Raji (cell line): ENCODE results near the gene XYLB.

Experiments used
- POLR2A ChIP-seq: IDR thresholded peaks from 2 replicates; pipeline ENCODE4 v1.6.1; 2011; ENCODE audit warnings: low read depth, low read length, control low read depth; ENCODE audit not compliant: insufficient read depth

XYLB gene

GRCh38 chr3:38387862-38388261 is 41.3 kb downstream of the XYLB start:
- TF ChIP-seq POLR2A: no peak

GRCh38 chr3:38392604-38393163 is 46.1 kb downstream of the XYLB start:
- TF ChIP-seq POLR2A: no peak

GRCh38 chr3:38396239-38396638 is 49.7 kb downstream of the XYLB start:
- no peak for TF ChIP-seq POLR2A

GRCh38 chr3:38396861-38397260 is 50.3 kb downstream of the XYLB start:
- no peak for TF ChIP-seq POLR2A

- no peak for TF ChIP-seq POLR2A
Measured at GRCh38 chr3:38397320-38397719, 50.7 kb downstream of the XYLB start.

GRCh38 chr3:38401246-38401962 is 54.8 kb downstream of the XYLB start:
- no peak for TF ChIP-seq POLR2A

GRCh38 chr3:38404286-38404685 is 57.7 kb downstream of the XYLB start:
- TF ChIP-seq POLR2A: no peak

- TF ChIP-seq POLR2A: no peak
Measured at GRCh38 chr3:38411591-38411990, 65.0 kb downstream of the XYLB start.

- TF ChIP-seq POLR2A: no peak
Measured at GRCh38 chr3:38421679-38422336, 75.2 kb downstream of the XYLB start.

- TF ChIP-seq POLR2A: no peak
Measured at GRCh38 chr3:38446085-38446686, 99.6 kb downstream of the XYLB start.

- TF ChIP-seq POLR2A: no peak
Measured at GRCh38 chr3:38446812-38447211, 100.2 kb downstream of the XYLB start.

- no peak for TF ChIP-seq POLR2A
Measured at GRCh38 chr3:38450853-38451252, 104.3 kb downstream of the XYLB start.

- no peak for TF ChIP-seq POLR2A
Measured at GRCh38 chr3:38453075-38453912, 106.7 kb downstream of the XYLB start, which contains the start of gene ACVR2B. Gene ACVR2B, plus strand, starts transcription at chr3:38453890. Its CDS starts 433 bp downstream, at chr3:38454323.

GRCh38 chr3:38453913-38454177 is 107.3 kb downstream of the XYLB start:
- no peak for TF ChIP-seq POLR2A
